ENCODE data around the gene LZIC. TPM values are rescaled to one million over a fixed set of nuclear protein-coding genes. Genes with fewer than 3 reads are reported as not detected.

Gene LZIC
- total and polyA plus RNA-seq, 2 of the 13 experiments (the other 11 are each of a cell fraction or from before 2014, with no cell fraction given), result 25.2 to 71.8 TPM

- TF ChIP-seq ZNF770 (CRISPR knock-in tag; IDR thresholded peaks at IDR 0.05), result peak; percentile 94
- no peak for TF ChIP-seq DNMT3B (CRISPR knock-in tag; conservative IDR thresholded peaks at IDR 0.05)
- no peak for TF ChIP-seq ZHX2 (IDR thresholded peaks at IDR 0.05; ENCODE audit: low read depth)
- no peak for TF ChIP-seq ZHX2 (CRISPR knock-in tag; IDR thresholded peaks at IDR 0.05; ENCODE audit: borderline replicate concordance)
- no peak for TF ChIP-seq FOXA1 (IDR thresholded peaks at IDR 0.05)
- TF ChIP-seq FOXA1 (CRISPR knock-in tag; IDR thresholded peaks at IDR 0.05), result peak; percentile 80
- no peak for TF ChIP-seq ZMYM3 (CRISPR knock-in tag; IDR thresholded peaks at IDR 0.05)
- TF ChIP-seq U2AF1 (optimal IDR thresholded peaks at IDR 0.05; ENCODE audit: low read depth, low read length), result no peak
- TF ChIP-seq STAT6 (CRISPR knock-in tag; IDR thresholded peaks at IDR 0.05; ENCODE audit: borderline replicate concordance), result no peak
- TF ChIP-seq ZKSCAN8 (CRISPR knock-in tag; IDR thresholded peaks at IDR 0.05; ENCODE audit: borderline replicate concordance), result no peak
- no peak for TF ChIP-seq BCL6 (CRISPR knock-in tag; IDR thresholded peaks at IDR 0.05)
- 0 out of 2 replicates have a peak, but pooled peaks have one; percentile 23 for TF ChIP-seq CBFB (CRISPR knock-in tag; IDR thresholded peaks at IDR 0.05)
- TF ChIP-seq ZNF776 (CRISPR knock-in tag; IDR thresholded peaks at IDR 0.05), result no peak
- no peak; the same call in 1 of the 2 replicates for TF ChIP-seq ZNF780A (CRISPR knock-in tag; IDR thresholded peaks at IDR 0.05)
- peak; percentile 43; the same call in 1 of the 2 replicates for TF ChIP-seq SIN3A (IDR thresholded peaks at IDR 0.05; ENCODE audit: borderline replicate concordance, low read depth, low read length)
- TF ChIP-seq TCF7 (IDR thresholded peaks at IDR 0.05; ENCODE audit: low read depth), result no peak
- TF ChIP-seq SALL1 (CRISPR knock-in tag; IDR thresholded peaks at IDR 0.05), result peak; percentile 62; the same call in 1 of the 2 replicates
These were observed 42.8 kb downstream of the LZIC start (continued) for GRCh38 chr1:9900142-9901043.
